22Rv1 (cell line): ENCODE measurements around the gene DAP3.

Experiments
- CTCF ChIP-seq: fragments of 450-650 bp; IDR thresholded peaks from 2 replicates; pipeline ENCODE4 v1.5.1; 2017; ENCODE audit warnings: mild to moderate bottlenecking
- ZFX ChIP-seq: fragments of 450-650 bp; IDR thresholded peaks from 2 replicates; pipeline ENCODE4 v1.6.1; 2017; ENCODE audit warnings: antibody characterized with exemption, borderline replicate concordance

GRCh38 chr1:155773221-155773620 lies 84.3 kb downstream of the DAP3 start:
- no peak for TF ChIP-seq CTCF
- no peak for TF ChIP-seq ZFX
